ENCODE data around the gene HTR3C.
"Not testable (repeated sequence)": the region's sequence is repeated elsewhere in the genome, so short reads cannot be mapped to it uniquely, and the experiment has no call there.

The HTR3C gene

GRCh38 chr3:184058029-184058428 is 5.2 kb downstream of the HTR3C start:
- ATAC-seq (ENCODE audit: low read depth) (no peak), DNase-seq (ENCODE audit: low spot score in 2 of 2) (no peak)
- Mint-ChIP-seq H3K4me1 (no peaks in the 10 kb centered on the region), H3K4me3 (no peak overlapping the region), H3K9me3 (no peaks in the 10 kb centered on the region), H3K27ac (no peak overlapping the region), H3K27me3 (peaks cover 10% of the 10 kb centered on the region), H3K36me3 (no peaks in the 10 kb centered on the region)

GRCh38 chr3:184059424-184059823 is 6.6 kb downstream of the HTR3C start:
- H3K36me3 Mint-ChIP-seq = no peaks in the 10 kb centered on the region
- ATAC-seq (ENCODE audit: low read depth) = no peak
- H3K27me3 Mint-ChIP-seq = peaks cover 8% of the 10 kb centered on the region
- no peak overlapping the region for H3K4me3 Mint-ChIP-seq
- no peak for DNase-seq (ENCODE audit: low spot score in 2 of 2)
- H3K27ac Mint-ChIP-seq = no peak overlapping the region
- no peaks in the 10 kb centered on the region for H3K4me1 Mint-ChIP-seq
- H3K9me3 Mint-ChIP-seq = no peaks in the 10 kb centered on the region

GRCh38 chr3:184062637-184063036 is 9.8 kb downstream of the HTR3C start:
- Mint-ChIP-seq H3K4me3 (no peak overlapping the region), H3K27ac (no peak overlapping the region), H3K4me1 (no peaks in the 10 kb centered on the region), H3K36me3 (no peaks in the 10 kb centered on the region), H3K27me3 (peaks cover 10% of the 10 kb centered on the region), H3K9me3 (no peaks in the 10 kb centered on the region)
- DNase-seq (ENCODE audit: low spot score in 2 of 2) (no peak), ATAC-seq (ENCODE audit: low read depth) (no peak)

GRCh38 chr3:184066211-184066610 is 13.4 kb downstream of the HTR3C start:
- H3K36me3 Mint-ChIP-seq = peaks cover 3% of the 10 kb centered on the region

GRCh38 chr3:184067573-184068055 is 14.8 kb downstream of the HTR3C start:
- H3K4me1 Mint-ChIP-seq = no peaks in the 10 kb centered on the region
- ATAC-seq (ENCODE audit: low read depth) (no peak), DNase-seq (ENCODE audit: low spot score in 2 of 2) (no peak)
- H3K4me3 Mint-ChIP-seq = no peak overlapping the region
- no peak overlapping the region for H3K27ac Mint-ChIP-seq
- H3K36me3 Mint-ChIP-seq = peaks cover 3% of the 10 kb centered on the region
- peaks cover 6% of the 10 kb centered on the region for H3K9me3 Mint-ChIP-seq
- peaks cover 15% of the 10 kb centered on the region for H3K27me3 Mint-ChIP-seq

More at GRCh38 chr3:184066211-184066610, 13.4 kb downstream of the HTR3C start:
- no peak overlapping the region for H3K27ac Mint-ChIP-seq
- DNase-seq (ENCODE audit: low spot score in 2 of 2) = no peak
- peaks cover 14% of the 10 kb centered on the region for H3K27me3 Mint-ChIP-seq
- peaks cover 6% of the 10 kb centered on the region for H3K9me3 Mint-ChIP-seq
- H3K4me3 Mint-ChIP-seq = no peak overlapping the region
- no peaks in the 10 kb centered on the region for H3K4me1 Mint-ChIP-seq
- no peak for ATAC-seq (ENCODE audit: low read depth)

- Mint-ChIP-seq H3K4me3 (no peak overlapping the region), H3K27me3 (peaks cover 15% of the 10 kb centered on the region), H3K36me3 (peaks cover 3% of the 10 kb centered on the region), H3K4me1 (no peaks in the 10 kb centered on the region), H3K9me3 (peaks cover 6% of the 10 kb centered on the region), H3K27ac (no peak overlapping the region)
- DNase-seq (ENCODE audit: low spot score in 2 of 2) = no peak
- no peak for ATAC-seq (ENCODE audit: low read depth)
Measured at GRCh38 chr3:184068344-184068743, 15.5 kb downstream of the HTR3C start.

GRCh38 chr3:184071142-184071541 is 18.3 kb downstream of the HTR3C start:
- not testable (repeated sequence) for H3K9me3 Mint-ChIP-seq; H3K36me3 Mint-ChIP-seq; ATAC-seq (ENCODE audit: low read depth); H3K4me1 Mint-ChIP-seq; H3K27ac Mint-ChIP-seq; DNase-seq (ENCODE audit: low spot score in 2 of 2); H3K4me3 Mint-ChIP-seq
- peaks cover 15% of the 10 kb centered on the region for H3K27me3 Mint-ChIP-seq

- no peak overlapping the region for H3K4me3 Mint-ChIP-seq
- no peaks in the 10 kb centered on the region for H3K4me1 Mint-ChIP-seq
- H3K9me3 Mint-ChIP-seq = peaks cover 6% of the 10 kb centered on the region
- H3K27me3 Mint-ChIP-seq = peaks cover 19% of the 10 kb centered on the region
- ATAC-seq (ENCODE audit: low read depth) = no peak
- no peak overlapping the region for H3K27ac Mint-ChIP-seq
- H3K36me3 Mint-ChIP-seq = peaks cover 3% of the 10 kb centered on the region
- DNase-seq (ENCODE audit: low spot score in 2 of 2) = no peak
Measured at GRCh38 chr3:184073621-184074020, 20.8 kb downstream of the HTR3C start.

GRCh38 chr3:184075901-184076300 is 23.1 kb downstream of the HTR3C start:
- Mint-ChIP-seq H3K27me3 (peaks cover 13% of the 10 kb centered on the region), H3K27ac (no peak overlapping the region), H3K4me1 (no peaks in the 10 kb centered on the region), H3K36me3 (peaks cover 2% of the 10 kb centered on the region), H3K4me3 (no peak overlapping the region), H3K9me3 (peaks cover 2% of the 10 kb centered on the region)
- DNase-seq (ENCODE audit: low spot score in 2 of 2) = no peak
- ATAC-seq (ENCODE audit: low read depth) = no peak

- no peak for DNase-seq (ENCODE audit: low spot score in 2 of 2)
- Mint-ChIP-seq H3K36me3 (no peaks in the 10 kb centered on the region), H3K27ac (no peak overlapping the region), H3K4me3 (no peak overlapping the region), H3K9me3 (no peaks in the 10 kb centered on the region), H3K4me1 (no peaks in the 10 kb centered on the region), H3K27me3 (peaks cover 10% of the 10 kb centered on the region)
- no peak for ATAC-seq (ENCODE audit: low read depth)
Measured at GRCh38 chr3:184077881-184078280, 25.0 kb downstream of the HTR3C start.

GRCh38 chr3:184078851-184079250 is 26.0 kb downstream of the HTR3C start:
- H3K27ac Mint-ChIP-seq = no peak overlapping the region
- ATAC-seq (ENCODE audit: low read depth) = no peak
- no peaks in the 10 kb centered on the region for H3K36me3 Mint-ChIP-seq
- H3K9me3 Mint-ChIP-seq = no peaks in the 10 kb centered on the region
- no peaks in the 10 kb centered on the region for H3K4me1 Mint-ChIP-seq
- no peak overlapping the region for H3K4me3 Mint-ChIP-seq
- H3K27me3 Mint-ChIP-seq = peaks cover 8% of the 10 kb centered on the region
- DNase-seq (ENCODE audit: low spot score in 2 of 2) = no peak

- ATAC-seq (ENCODE audit: low read depth) = no peak
- H3K27ac Mint-ChIP-seq = no peak overlapping the region
Measured at GRCh38 chr3:184081116-184081830, 28.4 kb downstream of the HTR3C start.

GRCh38 chr3:184082034-184082433 is 29.2 kb downstream of the HTR3C start:
- peaks cover 2% of the 10 kb centered on the region for H3K9me3 Mint-ChIP-seq
- ATAC-seq (ENCODE audit: low read depth) (no peak), DNase-seq (ENCODE audit: low spot score in 2 of 2) (no peak)
- peaks cover 6% of the 10 kb centered on the region for H3K27me3 Mint-ChIP-seq
- no peak overlapping the region for H3K4me3 Mint-ChIP-seq
- H3K36me3 Mint-ChIP-seq = no peaks in the 10 kb centered on the region
- no peak overlapping the region for H3K27ac Mint-ChIP-seq
- peaks cover 5% of the 10 kb centered on the region for H3K4me1 Mint-ChIP-seq

More at GRCh38 chr3:184081116-184081830, 28.4 kb downstream of the HTR3C start:
- Mint-ChIP-seq H3K36me3 (no peaks in the 10 kb centered on the region), H3K4me1 (peaks cover 5% of the 10 kb centered on the region), H3K9me3 (peaks cover 2% of the 10 kb centered on the region), H3K27me3 (peaks cover 7% of the 10 kb centered on the region), H3K4me3 (no peak overlapping the region)
- DNase-seq (ENCODE audit: low spot score in 2 of 2) = no peak

GRCh38 chr3:184082465-184082864 is 29.6 kb downstream of the HTR3C start:
- H3K27me3 Mint-ChIP-seq = peaks cover 4% of the 10 kb centered on the region
- no peak for ATAC-seq (ENCODE audit: low read depth)
- H3K9me3 Mint-ChIP-seq = peaks cover 2% of the 10 kb centered on the region
- no peaks in the 10 kb centered on the region for H3K36me3 Mint-ChIP-seq
- peaks cover 5% of the 10 kb centered on the region for H3K4me1 Mint-ChIP-seq
- no peak overlapping the region for H3K27ac Mint-ChIP-seq
- DNase-seq (ENCODE audit: low spot score in 2 of 2) = no peak
- no peak overlapping the region for H3K4me3 Mint-ChIP-seq

- DNase-seq (ENCODE audit: low spot score in 2 of 2) (no peak), ATAC-seq (ENCODE audit: low read depth) (no peak)
- Mint-ChIP-seq H3K36me3 (no peaks in the 10 kb centered on the region), H3K27me3 (peaks cover 2% of the 10 kb centered on the region), H3K4me3 (no peak overlapping the region), H3K9me3 (peaks cover 2% of the 10 kb centered on the region), H3K4me1 (peaks cover 5% of the 10 kb centered on the region), H3K27ac (no peak overlapping the region)
Measured at GRCh38 chr3:184085389-184085852, 32.6 kb downstream of the HTR3C start.
